Mucosa of stomach (tissue), 1 donor: ENCODE measurements around the gene ASTN2.

Experiments used
- H3K27me3 ChIP-seq: one replicate; pipeline ENCODE4 v1.7.0; 2013; ENCODE audit warnings: mild to moderate bottlenecking, low read length; ENCODE audit not compliant: control insufficient read depth, insufficient read depth
- H3K36me3 ChIP-seq: one replicate; pipeline ENCODE4 v1.7.0; 2013; ENCODE audit warnings: low read length; ENCODE audit not compliant: control insufficient read depth, insufficient read depth
- H3K4me1 ChIP-seq: one replicate; pipeline ENCODE4 v1.7.0; 2013; ENCODE audit warnings: mild to moderate bottlenecking, low read length; ENCODE audit not compliant: control insufficient read depth, insufficient read depth
- H3K4me3 ChIP-seq: one replicate; pipeline ENCODE4 v1.7.0; 2013; ENCODE audit warnings: low read length
- H3K9ac ChIP-seq: one replicate; pipeline ENCODE4 v1.7.0; 2013; ENCODE audit warnings: mild to moderate bottlenecking, low read length, moderate library complexity
- H3K9me3 ChIP-seq: one replicate; pipeline ENCODE4 v1.7.0; 2013; ENCODE audit warnings: mild to moderate bottlenecking, low read length, moderate library complexity; ENCODE audit not compliant: control insufficient read depth
- donor health status: Pancreatic carcinoma.

The ASTN2 gene

GRCh38 chr9:116555556-116556155 lies 859.2 kb downstream of the ASTN2 start:
- H3K27me3 ChIP-seq = no peaks in the 10 kb centered on the region
- no peaks in the 10 kb centered on the region for H3K9me3 ChIP-seq
- H3K4me3 ChIP-seq = no peak overlapping the region
- no peaks in the 10 kb centered on the region for H3K4me1 ChIP-seq
- no peak overlapping the region for H3K9ac ChIP-seq
- no peaks in the 10 kb centered on the region for H3K36me3 ChIP-seq

DNA sequence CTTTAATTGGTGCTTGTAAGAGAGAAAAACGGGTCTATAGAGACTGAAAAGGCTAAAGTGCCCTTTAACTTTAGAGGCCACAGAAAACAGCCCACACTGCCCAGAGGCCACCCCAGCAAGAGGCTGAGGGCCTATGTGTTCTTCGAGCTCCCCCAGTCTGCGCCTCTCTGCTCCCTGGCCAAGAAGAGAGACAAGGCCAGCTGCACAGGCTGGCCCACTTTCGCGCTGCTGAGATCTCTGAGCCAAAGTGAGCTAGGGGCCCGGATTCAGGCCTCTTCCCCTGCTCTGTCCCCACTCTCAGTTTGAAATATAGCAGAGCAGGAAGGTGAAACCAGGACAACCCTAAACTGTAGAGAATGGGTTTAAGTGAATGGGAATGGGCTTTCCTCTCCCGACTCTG lies 859.7 kb downstream of the ASTN2 start:
- no peaks in the 10 kb centered on the region for H3K4me1 ChIP-seq

GRCh38 chr9:116550696-116551436 lies 864.0 kb downstream of the ASTN2 start:
- Histone ChIP-seq H3K4me3 (no peak overlapping the region), H3K9ac (no peak overlapping the region), H3K36me3 (no peaks in the 10 kb centered on the region), H3K9me3 (no peaks in the 10 kb centered on the region), H3K4me1 (no peaks in the 10 kb centered on the region), H3K27me3 (no peaks in the 10 kb centered on the region)

More for the DNA sequence above, 859.7 kb downstream of the ASTN2 start:
- no peaks in the 10 kb centered on the region for H3K36me3 ChIP-seq
- H3K27me3 ChIP-seq = no peaks in the 10 kb centered on the region
- no peak overlapping the region for H3K4me3 ChIP-seq
- no peak overlapping the region for H3K9ac ChIP-seq
- no peaks in the 10 kb centered on the region for H3K9me3 ChIP-seq

- Histone ChIP-seq H3K27me3 (no peaks in the 10 kb centered on the region), H3K4me3 (no peak overlapping the region), H3K9ac (no peak overlapping the region), H3K9me3 (no peaks in the 10 kb centered on the region), H3K4me1 (no peaks in the 10 kb centered on the region), H3K36me3 (no peaks in the 10 kb centered on the region)
Measured at GRCh38 chr9:116549786-116550660, 864.8 kb downstream of the ASTN2 start.

- Histone ChIP-seq H3K4me3 (no peak overlapping the region), H3K36me3 (no peaks in the 10 kb centered on the region), H3K9me3 (no peaks in the 10 kb centered on the region), H3K9ac (no peak overlapping the region), H3K27me3 (no peaks in the 10 kb centered on the region), H3K4me1 (no peaks in the 10 kb centered on the region)
Measured at GRCh38 chr9:116549061-116549664, 865.7 kb downstream of the ASTN2 start.

GRCh38 chr9:116547729-116548426 lies 867.0 kb downstream of the ASTN2 start:
- Histone ChIP-seq H3K9me3 (no peaks in the 10 kb centered on the region), H3K4me3 (no peak overlapping the region), H3K36me3 (no peaks in the 10 kb centered on the region), H3K27me3 (no peaks in the 10 kb centered on the region), H3K9ac (no peak overlapping the region), H3K4me1 (no peaks in the 10 kb centered on the region)

DNA sequence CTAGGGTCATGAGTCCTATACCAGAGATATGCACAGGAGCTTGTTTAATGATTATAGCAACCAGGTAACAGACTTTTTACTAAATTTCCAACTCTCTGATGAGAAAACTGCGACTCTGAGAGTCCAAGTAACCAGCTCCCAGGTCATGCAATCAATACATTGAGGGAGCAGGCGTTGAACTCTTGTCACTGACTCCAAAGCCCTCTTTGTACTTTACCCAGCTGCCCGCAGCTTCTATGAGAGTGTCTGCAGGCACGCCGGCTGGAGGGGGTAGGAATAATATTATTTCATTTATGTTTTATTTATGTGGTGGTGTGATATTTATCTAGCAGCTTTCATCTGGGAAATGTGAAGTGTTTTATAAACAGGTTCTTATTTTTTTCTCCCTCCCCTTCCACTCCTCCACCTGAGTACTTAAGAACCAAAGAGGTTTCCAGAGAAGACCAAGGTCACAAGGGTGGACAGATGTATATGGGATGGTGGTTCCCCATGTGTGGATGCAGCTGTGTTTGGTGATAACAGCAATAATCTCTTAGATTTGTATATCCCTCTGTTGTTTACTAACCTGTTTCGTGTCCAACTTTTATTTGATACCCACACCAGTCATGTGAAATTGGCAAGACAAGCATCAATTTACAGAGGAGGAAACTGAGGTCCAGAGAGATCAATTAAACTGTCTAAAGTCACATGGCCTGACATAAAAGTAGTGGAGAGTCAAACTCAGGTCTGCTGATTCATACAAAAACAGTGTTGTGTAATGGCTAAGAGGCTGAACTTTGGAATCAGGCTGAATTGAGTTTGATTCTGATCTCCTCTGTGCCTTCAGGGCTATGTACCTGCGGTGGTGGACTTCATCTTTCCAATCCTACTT lies 867.9 kb downstream of the ASTN2 start:
- H3K36me3 ChIP-seq = no peaks in the 10 kb centered on the region
- H3K4me1 ChIP-seq = no peaks in the 10 kb centered on the region
- no peaks in the 10 kb centered on the region for H3K27me3 ChIP-seq
- no peak overlapping the region for H3K9ac ChIP-seq
- H3K9me3 ChIP-seq = no peaks in the 10 kb centered on the region
- no peak overlapping the region for H3K4me3 ChIP-seq

- H3K27me3 ChIP-seq = no peaks in the 10 kb centered on the region
- no peaks in the 10 kb centered on the region for H3K4me1 ChIP-seq
- no peak overlapping the region for H3K4me3 ChIP-seq
- no peak overlapping the region for H3K9ac ChIP-seq
- H3K9me3 ChIP-seq = no peaks in the 10 kb centered on the region
- no peaks in the 10 kb centered on the region for H3K36me3 ChIP-seq
Measured at GRCh38 chr9:116544896-116545295, 870.0 kb downstream of the ASTN2 start.

- Histone ChIP-seq H3K27me3 (no peaks in the 10 kb centered on the region), H3K9ac (no peak overlapping the region), H3K4me1 (no peaks in the 10 kb centered on the region), H3K36me3 (no peaks in the 10 kb centered on the region), H3K9me3 (no peaks in the 10 kb centered on the region), H3K4me3 (no peak overlapping the region)
Measured at GRCh38 chr9:116543731-116544400, 871.0 kb downstream of the ASTN2 start.

DNA sequence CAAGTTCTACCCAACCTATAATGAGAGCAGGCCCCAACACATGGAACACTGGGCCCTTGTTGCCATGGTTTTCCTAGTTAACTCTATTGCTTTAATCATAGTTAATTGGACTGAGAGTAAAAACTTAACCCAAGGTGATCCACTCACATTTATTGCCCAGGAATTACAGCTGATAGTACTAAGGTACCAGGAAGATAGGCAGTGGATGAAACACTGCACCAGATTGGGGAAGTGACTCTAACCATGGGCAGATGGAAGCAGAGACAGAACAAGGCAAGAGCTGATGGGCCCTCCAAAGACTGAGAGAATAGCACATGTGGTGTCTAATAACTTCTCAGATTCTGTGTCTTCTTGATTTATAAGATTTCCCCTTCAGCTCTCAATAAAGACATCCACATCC lies 873.5 kb downstream of the ASTN2 start:
- H3K4me3 ChIP-seq = no peak overlapping the region
- H3K4me1 ChIP-seq = no peaks in the 10 kb centered on the region
- no peaks in the 10 kb centered on the region for H3K36me3 ChIP-seq
- no peaks in the 10 kb centered on the region for H3K27me3 ChIP-seq
- no peak overlapping the region for H3K9ac ChIP-seq
- no peaks in the 10 kb centered on the region for H3K9me3 ChIP-seq
